GM12878 (cell line): Measurements from ENCODE around the gene DUSP8. TPM values are rescaled to one million over a fixed set of nuclear protein-coding genes. Genes with fewer than 3 reads are reported as not detected.
A peak's percentile ranks its signal among the peaks of the same experiment; 100 is the strongest.

Experiments used
- ATAC-seq: fragments of 200-7000 bp; cut with Tn5 transposase; 3 replicates; pipeline ENCODE4 v1.9.1; 2020; ENCODE audit warnings: mild to moderate bottlenecking, moderate library complexity
- BruUV-seq: library from RNA; stranded (reverse); fragments of 400-500 nt; replicated peaks from 2 replicates; lab custom pipeline; 2021; lab: Mats Ljungman, UMichigan
- CTCF ChIA-PET: fragments of 300-600 bp; sonication (Branson Sonifier 250); formaldehyde crosslinking; extraction: SDS; loops from one replicate; lab custom pipeline; 2021; ENCODE audit warnings: inconsistent platforms; lab: Yijun Ruan, JAX
- POLR2A ChIA-PET: fragments of 350-600 bp; formaldehyde crosslinking; extraction: SDS; loops from one replicate; lab custom pipeline; 2021; ENCODE audit warnings: inconsistent platforms; lab: Charles Lee
- RAD21 ChIA-PET: fragments of 300-600 bp; sonication (Branson Sonifier 250); formaldehyde crosslinking; loops from one replicate; lab custom pipeline; 2023; ENCODE audit warnings: antibody characterized with exemption; ENCODE audit not compliant: unreplicated experiment; lab: Charles Lee
- SMC1A ChIA-PET: fragments of 300-600 bp; sonication (Branson Sonifier 250); formaldehyde crosslinking; loops from one replicate; lab custom pipeline; 2023; ENCODE audit not compliant: unreplicated experiment, uncharacterized antibody; lab: Charles Lee
- DNase-seq: peaks from one replicate; pipeline ENCODE4 v3.0.0-alpha.2; 2011; ENCODE audit warnings: low read depth, low spot score
- FAIRE-seq: peaks from 3 replicates; lab custom pipeline; 2011; peaks lifted over from hg19 to GRCh38; lab: Jason Lieb, UNC
- H2AFZ ChIP-seq: 2 replicates; pipeline ENCODE4 v1.6.0; 2011; ENCODE audit warnings: low read depth, low read length, control low read depth; ENCODE audit not compliant: control insufficient read depth
- H3K27ac ChIP-seq: 2 replicates; pipeline ENCODE4 v1.5.1; 2011; ENCODE audit warnings: control low read depth; ENCODE audit not compliant: control insufficient read depth, insufficient read depth
- H3K27me3 ChIP-seq, 2 experiments: replicated peaks in 1 of 2; 2 replicates each; pipeline versions ENCODE4 v1.6.0 to v1.6.1; 2011; ENCODE audit warnings: low read length in 1 of 2; ENCODE audit not compliant: control insufficient read depth in 2 of 2, insufficient read depth in 2 of 2
- H3K36me3 ChIP-seq, 2 experiments: 2 replicates each; pipeline ENCODE4 v1.5.1; 2011; ENCODE audit warnings: low read length in 1 of 2; ENCODE audit not compliant: control insufficient read depth in 2 of 2, insufficient read depth in 2 of 2
- H3K4me1 ChIP-seq: 2 replicates; pipeline ENCODE4 v1.6.1; 2011; ENCODE audit warnings: mild to moderate bottlenecking, low read length, moderate library complexity, mixed read lengths; ENCODE audit not compliant: control insufficient read depth, insufficient read depth
- H3K4me2 ChIP-seq: 2 replicates; pipeline ENCODE4 v1.6.0; 2011; ENCODE audit warnings: control low read depth; ENCODE audit not compliant: control insufficient read depth, insufficient read depth
- H3K4me3 ChIP-seq: fragments of 200-600 bp; sonication (generic); 2 replicates; pipeline ENCODE4 v1.5.1; 2016
- H3K79me2 ChIP-seq: 2 replicates; pipeline ENCODE4 v1.6.0; 2011; ENCODE audit warnings: low read length; ENCODE audit not compliant: control insufficient read depth, insufficient read depth
- H3K9ac ChIP-seq: 2 replicates; pipeline ENCODE4 v1.8.0; 2011; ENCODE audit warnings: low read length, control low read depth, mixed read lengths; ENCODE audit not compliant: control insufficient read depth, insufficient read depth
- H3K9me3 ChIP-seq: replicated peaks from 3 replicates; pipeline ENCODE4 v1.5.1; 2011; ENCODE audit warnings: mild to moderate bottlenecking, low read length; ENCODE audit not compliant: control insufficient read depth, insufficient read depth
- H4K20me1 ChIP-seq: 2 replicates; pipeline ENCODE4 v1.6.0; 2011; ENCODE audit not compliant: control insufficient read depth, insufficient read depth
- BHLHE40 ChIP-seq, 2 experiments: fragments of 450-650 bp in 1 of 2; IDR thresholded peaks; 2 replicates each; pipeline ENCODE4 v1.6.1; 2011 to 2017; ENCODE audit warnings: low read depth in 2 of 2, borderline replicate concordance in 1 of 2, improper control_type of control experiment in 1 of 2, low read length in 1 of 2, mild to moderate bottlenecking in 1 of 2
- KLF5 ChIP-seq: fragments of 450-650 bp; IDR thresholded peaks from 2 replicates; pipeline ENCODE4 v1.6.1; 2014; ENCODE audit warnings: mild to moderate bottlenecking; ENCODE audit not compliant: partially characterized antibody
- SMC3 ChIP-seq: IDR thresholded peaks from 2 replicates; pipeline ENCODE4 v1.6.1; 2011; ENCODE audit warnings: low read length, improper control_type of control experiment, borderline replicate concordance
- WGBS: methylation state at CpG from one replicate; pipeline ENCODE4 v1.1.6; 2016; ENCODE audit warnings: low lambda C conversion rate; ENCODE audit not compliant: insufficient replicate concordance, insufficient coverage; ENCODE audit errors: missing lambda C conversion rate; 5-methylcytosine and 5-hydroxymethylcytosine counted together
- in situ Hi-C: fragments of 300-500 bp; cut with MboI; formaldehyde crosslinking; loops from 9 replicates; pipeline ENCODE4 v1.14.3; 2018; ENCODE audit warnings: mixed read lengths
- intact Hi-C: fragments of 100-400 bp; cut with micrococcal nuclease; formaldehyde crosslinking; loops from one replicate; pipeline ENCODE4 v1.14.2; 2022; ENCODE audit not compliant: unreplicated experiment
- polyA plus RNA-seq, 11 experiments: library from polyadenylated mRNA; depleted of rRNA in 4 of 11; unstranded in 6 of 11; stranded (reverse) in 5 of 11; fragments of >200 nt; fragmentation: Nextera tagmentation in 4 of 11; fragmentation: Illumina TruSeq in 1 of 11; extraction: Ambion mirVana in 4 of 11; extraction: Trizol in 1 of 11; gene quantifications; 1 replicate in 1 of 11; 2 replicates in 10 of 11; pipeline versions ENCODE4 v1.2.1 to v1.2.3, GENCODE V29; 2011 to 2016; ENCODE audit warnings: inconsistent platforms in 2 of 11, missing spikeins in 2 of 11, low read depth in 1 of 11
- total RNA-seq, 4 experiments: library from RNA; depleted of rRNA in 3 of 4; stranded (reverse); fragments of >200 nt in 3 of 4; fragmentation: Illumina TruSeq in 1 of 4; extraction: Trizol in 1 of 4; gene quantifications; 2 replicates each; pipeline versions ENCODE4 v1.2.1 to v1.2.3, GENCODE V29; 2013 to 2021
- TF ChIP-seq, protein P1 (sequence below), 3 experiments: IDR thresholded peaks in 2 of 3; conservative IDR thresholded peaks in 1 of 3; 2 replicates each; pipeline ENCODE4 v1.5.1; 2011; ENCODE audit warnings: low read depth in 3 of 3, low read length in 3 of 3, mild to moderate bottlenecking in 3 of 3, control low read depth in 2 of 3, moderate library complexity in 2 of 3, inconsistent platforms in 1 of 3, mixed read lengths in 1 of 3; ENCODE audit not compliant: control insufficient read depth in 2 of 3, insufficient read depth in 1 of 3; ENCODE audit errors: extremely low read depth in 1 of 3
- TF ChIP-seq, protein P2 (sequence below): fragments of 450-650 bp; IDR thresholded peaks from 2 replicates; pipeline ENCODE4 v1.6.1; 2017; ENCODE audit warnings: mild to moderate bottlenecking, low read depth, inconsistent platforms; ENCODE audit not compliant: poor library complexity, severe bottlenecking
- TF ChIP-seq, protein P3 (sequence below): IDR thresholded peaks from 2 replicates; pipeline ENCODE4 v1.6.1; 2012; ENCODE audit warnings: low read length, inconsistent platforms

The DUSP8 gene
- total and polyA plus RNA-seq, 10 of the 15 experiments (the other 5 are each of a cell fraction or from before 2014, with no cell fraction given), result 0.04 to 1.7 (median 0.26) TPM; not detected in 6

DNA sequence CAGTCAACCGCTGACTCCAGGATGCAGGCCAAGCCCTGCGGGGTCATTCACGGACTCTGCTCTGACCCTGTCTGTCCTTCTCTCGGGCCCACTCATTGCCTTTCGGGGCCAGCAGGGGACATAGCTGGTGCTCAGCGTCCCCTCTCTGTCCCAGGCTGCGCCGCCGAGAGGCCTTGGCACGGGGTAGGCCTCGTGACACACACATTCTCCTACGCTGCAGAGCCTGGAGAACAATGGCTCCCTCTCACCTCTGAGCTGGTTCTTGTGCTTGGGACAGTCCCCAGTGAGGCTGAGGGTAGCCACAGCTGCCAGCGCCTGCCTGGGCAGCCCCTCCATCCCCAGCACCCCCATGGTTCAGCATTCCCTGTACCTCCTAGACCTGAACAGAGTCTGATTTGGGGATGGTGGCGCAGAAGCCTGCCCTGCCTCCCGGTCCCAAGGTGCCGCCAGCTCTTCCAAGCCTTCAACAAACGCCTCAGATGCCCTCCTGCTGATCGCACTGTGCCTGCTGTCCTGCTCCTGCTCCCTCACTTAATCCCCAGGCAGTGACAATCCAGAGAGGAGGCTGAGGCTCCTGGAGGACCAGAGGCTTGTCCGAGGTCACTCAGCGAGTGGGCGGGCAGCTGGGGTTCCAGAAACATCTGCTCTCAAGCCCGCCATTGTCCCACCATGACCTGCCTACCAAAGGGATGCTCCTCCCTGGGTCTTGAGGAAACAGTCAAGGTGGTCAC lies 30.4 kb downstream of the DUSP8 start:
- Histone ChIP-seq H3K36me3 (no peaks in the 10 kb centered on the region), H3K27ac (no peak overlapping the region), H3K79me2 (peaks cover 5% of the 10 kb centered on the region), H3K4me1 (no peaks in the 10 kb centered on the region), H3K9me3 (no peaks in the 10 kb centered on the region), H3K4me3 (no peak overlapping the region), H4K20me1 (no peaks in the 10 kb centered on the region), H3K4me2 (no peak overlapping the region), H3K9ac (no peak overlapping the region), H2AFZ (no peak overlapping the region), H3K27me3 (peaks cover 0 to 1% of the 10 kb centered on the region in 2 experiments; a peak in 3 of 4 replicates)
- in situ Hi-C loops, result no loop called here
- intact Hi-C loops, result no loop called here
- ChIA-PET RAD21 (interaction anchor here (2.1 kb wide), 1 partner anchor 33 kb away, joined by 5 read pairs; no protein-coding TSS in a partner anchor), POLR2A (no interaction called here), CTCF (no interaction called here), SMC1A (no interaction called here)
- ATAC-seq (peak; percentile 54), FAIRE-seq (no peak), DNase-seq (no peak)
- 50% methylated on average over 22 of the region's 22 CpGs for WGBS
- peak in 1 of 2 experiments; percentile 60; a peak in 1 of 4 replicates for TF ChIP-seq BHLHE40 (IDR thresholded peaks at IDR 0.05; ENCODE audit: borderline replicate concordance in 1 of 2, low read depth in 2 of 2, low read length in 1 of 2)
- TF ChIP-seq, protein P1, sequence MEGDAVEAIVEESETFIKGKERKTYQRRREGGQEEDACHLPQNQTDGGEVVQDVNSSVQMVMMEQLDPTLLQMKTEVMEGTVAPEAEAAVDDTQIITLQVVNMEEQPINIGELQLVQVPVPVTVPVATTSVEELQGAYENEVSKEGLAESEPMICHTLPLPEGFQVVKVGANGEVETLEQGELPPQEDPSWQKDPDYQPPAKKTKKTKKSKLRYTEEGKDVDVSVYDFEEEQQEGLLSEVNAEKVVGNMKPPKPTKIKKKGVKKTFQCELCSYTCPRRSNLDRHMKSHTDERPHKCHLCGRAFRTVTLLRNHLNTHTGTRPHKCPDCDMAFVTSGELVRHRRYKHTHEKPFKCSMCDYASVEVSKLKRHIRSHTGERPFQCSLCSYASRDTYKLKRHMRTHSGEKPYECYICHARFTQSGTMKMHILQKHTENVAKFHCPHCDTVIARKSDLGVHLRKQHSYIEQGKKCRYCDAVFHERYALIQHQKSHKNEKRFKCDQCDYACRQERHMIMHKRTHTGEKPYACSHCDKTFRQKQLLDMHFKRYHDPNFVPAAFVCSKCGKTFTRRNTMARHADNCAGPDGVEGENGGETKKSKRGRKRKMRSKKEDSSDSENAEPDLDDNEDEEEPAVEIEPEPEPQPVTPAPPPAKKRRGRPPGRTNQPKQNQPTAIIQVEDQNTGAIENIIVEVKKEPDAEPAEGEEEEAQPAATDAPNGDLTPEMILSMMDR (IDR thresholded peaks at IDR 0.05 in 2 of 3, conservative IDR thresholded peaks at IDR 0.05 in 1 of 3; ENCODE audit: control insufficient read depth in 2 of 3, extremely low read depth in 1 of 3, insufficient read depth in 1 of 3, low read depth in 3 of 3, low read length in 3 of 3), result no peak
- TF ChIP-seq, protein P2, sequence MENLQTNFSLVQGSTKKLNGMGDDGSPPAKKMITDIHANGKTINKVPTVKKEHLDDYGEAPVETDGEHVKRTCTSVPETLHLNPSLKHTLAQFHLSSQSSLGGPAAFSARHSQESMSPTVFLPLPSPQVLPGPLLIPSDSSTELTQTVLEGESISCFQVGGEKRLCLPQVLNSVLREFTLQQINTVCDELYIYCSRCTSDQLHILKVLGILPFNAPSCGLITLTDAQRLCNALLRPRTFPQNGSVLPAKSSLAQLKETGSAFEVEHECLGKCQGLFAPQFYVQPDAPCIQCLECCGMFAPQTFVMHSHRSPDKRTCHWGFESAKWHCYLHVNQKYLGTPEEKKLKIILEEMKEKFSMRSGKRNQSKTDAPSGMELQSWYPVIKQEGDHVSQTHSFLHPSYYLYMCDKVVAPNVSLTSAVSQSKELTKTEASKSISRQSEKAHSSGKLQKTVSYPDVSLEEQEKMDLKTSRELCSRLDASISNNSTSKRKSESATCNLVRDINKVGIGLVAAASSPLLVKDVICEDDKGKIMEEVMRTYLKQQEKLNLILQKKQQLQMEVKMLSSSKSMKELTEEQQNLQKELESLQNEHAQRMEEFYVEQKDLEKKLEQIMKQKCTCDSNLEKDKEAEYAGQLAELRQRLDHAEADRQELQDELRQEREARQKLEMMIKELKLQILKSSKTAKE, result no peak
- TF ChIP-seq, protein P3, sequence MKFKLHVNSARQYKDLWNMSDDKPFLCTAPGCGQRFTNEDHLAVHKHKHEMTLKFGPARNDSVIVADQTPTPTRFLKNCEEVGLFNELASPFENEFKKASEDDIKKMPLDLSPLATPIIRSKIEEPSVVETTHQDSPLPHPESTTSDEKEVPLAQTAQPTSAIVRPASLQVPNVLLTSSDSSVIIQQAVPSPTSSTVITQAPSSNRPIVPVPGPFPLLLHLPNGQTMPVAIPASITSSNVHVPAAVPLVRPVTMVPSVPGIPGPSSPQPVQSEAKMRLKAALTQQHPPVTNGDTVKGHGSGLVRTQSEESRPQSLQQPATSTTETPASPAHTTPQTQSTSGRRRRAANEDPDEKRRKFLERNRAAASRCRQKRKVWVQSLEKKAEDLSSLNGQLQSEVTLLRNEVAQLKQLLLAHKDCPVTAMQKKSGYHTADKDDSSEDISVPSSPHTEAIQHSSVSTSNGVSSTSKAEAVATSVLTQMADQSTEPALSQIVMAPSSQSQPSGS, result no peak
- TF ChIP-seq SMC3, result no peak
- TF ChIP-seq KLF5, result no peak
- no TSS peak for BruUV-seq
